ENCODE results near the gene MLN.

Gene MLN

GRCh38 chr6:33788694-33789549 lies 14.9 kb downstream of the MLN start, which contains the start of gene LEMD2:
LEMD2 (minus strand) TSS chr6:33789130; CDS start chr6:33789116, 14 bp downstream.
- peak; percentile 98 for DNase-seq

GRCh38 chr6:33787954-33788693 lies 15.7 kb downstream of the MLN start:
- DNase-seq = peak; percentile 86

GRCh38 chr6:33787346-33787953 lies 16.4 kb downstream of the MLN start:
- no peak for DNase-seq

- no peak for DNase-seq
Observed at GRCh38 chr6:33786736-33787135, 17.1 kb downstream of the MLN start.

- DNase-seq = no peak
Observed at GRCh38 chr6:33785778-33786177, 18.0 kb downstream of the MLN start.

- DNase-seq = no peak
Observed at GRCh38 chr6:33784787-33785186, 19.0 kb downstream of the MLN start.

GRCh38 chr6:33783781-33784520 lies 19.9 kb downstream of the MLN start:
- no peak for DNase-seq

- no peak for DNase-seq
Observed at GRCh38 chr6:33782561-33782960, 21.2 kb downstream of the MLN start.

- DNase-seq = no peak
Observed at GRCh38 chr6:33781131-33781975, 22.4 kb downstream of the MLN start.

GRCh38 chr6:33779895-33780294 lies 23.9 kb downstream of the MLN start:
- DNase-seq = no peak

GRCh38 chr6:33779290-33779689 lies 24.5 kb downstream of the MLN start:
- DNase-seq = no peak

- no peak for DNase-seq
Observed at GRCh38 chr6:33778444-33779121, 25.2 kb downstream of the MLN start.

GRCh38 chr6:33777398-33778388 lies 26.1 kb downstream of the MLN start:
- DNase-seq = no peak

- DNase-seq = no peak
Observed at GRCh38 chr6:33776764-33777163, 27.0 kb downstream of the MLN start.

GRCh38 chr6:33776186-33776585 lies 27.6 kb downstream of the MLN start:
- DNase-seq = no peak

- no peak for DNase-seq
Observed at GRCh38 chr6:33774774-33775173, 29.0 kb downstream of the MLN start.

GRCh38 chr6:33772902-33773472 lies 30.8 kb downstream of the MLN start:
- DNase-seq = no peak

- DNase-seq = no peak
Observed at GRCh38 chr6:33772082-33772830, 31.5 kb downstream of the MLN start.

Measured in right forelimb (tissue), 1 donor.